ENCODE data around the gene ADAMTSL3. TPM values are rescaled to one million over a fixed set of nuclear protein-coding genes. Genes with fewer than 3 reads are reported as not detected.
A peak's percentile ranks its signal among the peaks of the same experiment; 100 is the strongest.

Gene ADAMTSL3
- total RNA-seq, 1 experiment from 2014 or later, result 0.23 TPM

- DNase-seq, result no peak
- Histone ChIP-seq H3K27me3 (no peaks in the 10 kb centered on the region), H3K36me3 (no peaks in the 10 kb centered on the region), H3K4me3 (no peak overlapping the region), H3K9me3 (no peaks in the 10 kb centered on the region)
Measured at GRCh38 chr15:83816124-83816883, 162.4 kb downstream of the ADAMTSL3 start.

- no peaks in the 10 kb centered on the region for H3K9me3 ChIP-seq
- no peak for DNase-seq
- H3K36me3 ChIP-seq, result no peaks in the 10 kb centered on the region
- no peak overlapping the region for H3K4me3 ChIP-seq
- H3K27me3 ChIP-seq, result no peaks in the 10 kb centered on the region; the same call in 1 of the 2 replicates
Measured at GRCh38 chr15:83818591-83818990, 164.7 kb downstream of the ADAMTSL3 start.

- no peaks in the 10 kb centered on the region for H3K27me3 ChIP-seq
Measured at GRCh38 chr15:83830381-83830780, 176.5 kb downstream of the ADAMTSL3 start.

GRCh38 chr15:83833569-83833968, 179.6 kb downstream of the ADAMTSL3 start:
- Histone ChIP-seq H3K27me3 (no peaks in the 10 kb centered on the region), H3K36me3 (no peaks in the 10 kb centered on the region), H3K9me3 (no peaks in the 10 kb centered on the region; the same call in 1 of the 2 replicates), H3K4me3 (no peak overlapping the region)
- no peak for DNase-seq

More at GRCh38 chr15:83830381-83830780, 176.5 kb downstream of the ADAMTSL3 start:
- Histone ChIP-seq H3K36me3 (no peaks in the 10 kb centered on the region), H3K9me3 (no peaks in the 10 kb centered on the region; the same call in 1 of the 2 replicates), H3K4me3 (no peak overlapping the region)
- DNase-seq, result no peak

GRCh38 chr15:83835479-83835878, 181.6 kb downstream of the ADAMTSL3 start:
- Histone ChIP-seq H3K27me3 (no peaks in the 10 kb centered on the region), H3K4me3 (no peak overlapping the region)
- DNase-seq, result no peak

GRCh38 chr15:83837945-83838571, 184.1 kb downstream of the ADAMTSL3 start:
- peak; percentile 67 for DNase-seq
- Histone ChIP-seq H3K9me3 (no peaks in the 10 kb centered on the region; the same call in 1 of the 2 replicates), H3K4me3 (no peak overlapping the region)

More at GRCh38 chr15:83835479-83835878, 181.6 kb downstream of the ADAMTSL3 start:
- H3K9me3 ChIP-seq, result no peaks in the 10 kb centered on the region; the same call in 1 of the 2 replicates
- H3K36me3 ChIP-seq, result no peaks in the 10 kb centered on the region

DNA sequence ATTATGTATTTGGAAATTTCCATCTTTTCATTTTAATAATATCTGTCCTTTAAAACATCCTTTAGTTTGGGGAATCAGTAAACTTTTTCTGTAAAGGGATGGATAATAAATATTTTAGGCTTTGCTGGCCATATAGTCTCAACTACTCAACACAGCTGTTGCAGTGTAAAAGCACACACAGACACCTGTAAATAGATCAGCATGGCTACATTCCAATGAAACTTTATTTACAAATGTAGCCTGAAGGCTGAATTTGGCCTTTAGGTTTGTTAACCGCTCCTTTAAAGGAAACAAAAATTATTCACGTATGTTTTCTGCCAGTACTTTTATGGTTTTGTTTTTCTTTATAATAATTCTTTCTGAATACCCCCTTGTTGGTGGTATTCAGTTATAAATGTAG, 184.8 kb downstream of the ADAMTSL3 start:
- Histone ChIP-seq H3K4me3 (no peak overlapping the region), H3K27me3 (no peaks in the 10 kb centered on the region), H3K36me3 (no peaks in the 10 kb centered on the region), H3K9me3 (no peaks in the 10 kb centered on the region)
- no peak for DNase-seq

More at GRCh38 chr15:83837945-83838571, 184.1 kb downstream of the ADAMTSL3 start:
- H3K36me3 ChIP-seq, result no peaks in the 10 kb centered on the region
- no peaks in the 10 kb centered on the region for H3K27me3 ChIP-seq

GRCh38 chr15:83842281-83842680, 188.4 kb downstream of the ADAMTSL3 start:
- no peaks in the 10 kb centered on the region for H3K27me3 ChIP-seq
- no peak for DNase-seq
- H3K36me3 ChIP-seq, result no peaks in the 10 kb centered on the region
- H3K4me3 ChIP-seq, result no peak overlapping the region
- no peaks in the 10 kb centered on the region for H3K9me3 ChIP-seq

GRCh38 chr15:83843471-83843871, 189.5 kb downstream of the ADAMTSL3 start:
- H3K27me3 ChIP-seq, result no peaks in the 10 kb centered on the region

GRCh38 chr15:83844742-83845141, 190.8 kb downstream of the ADAMTSL3 start:
- H3K9me3 ChIP-seq, result no peaks in the 10 kb centered on the region
- H3K4me3 ChIP-seq, result no peak overlapping the region
- H3K36me3 ChIP-seq, result no peaks in the 10 kb centered on the region
- no peak for DNase-seq
- H3K27me3 ChIP-seq, result no peaks in the 10 kb centered on the region

More at GRCh38 chr15:83843471-83843871, 189.5 kb downstream of the ADAMTSL3 start:
- Histone ChIP-seq H3K9me3 (no peaks in the 10 kb centered on the region), H3K4me3 (no peak overlapping the region), H3K36me3 (no peaks in the 10 kb centered on the region)
- DNase-seq, result peak; percentile 94

DNA sequence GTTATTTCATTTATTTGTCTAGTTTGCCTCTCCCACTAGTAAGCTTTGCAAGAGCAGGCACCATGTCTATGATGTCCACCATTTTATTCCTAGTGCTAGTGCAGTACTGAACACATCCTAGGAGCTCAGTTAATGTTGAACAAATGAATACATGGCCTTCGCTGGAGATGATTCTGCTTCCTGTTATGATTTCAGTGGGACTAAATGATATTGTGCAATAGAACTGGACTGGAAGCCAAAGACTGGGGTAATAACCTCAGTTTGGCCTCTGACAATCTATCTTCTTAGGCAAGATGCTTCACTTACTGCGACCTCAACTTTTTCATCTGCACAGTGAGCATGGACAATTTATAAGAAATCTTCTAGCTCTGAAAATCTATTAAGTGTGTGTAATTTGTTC, 191.3 kb downstream of the ADAMTSL3 start:
- Histone ChIP-seq H3K4me3 (no peak overlapping the region), H3K36me3 (no peaks in the 10 kb centered on the region), H3K9me3 (no peaks in the 10 kb centered on the region), H3K27me3 (no peaks in the 10 kb centered on the region)
- peak; percentile 27 for DNase-seq

GRCh38 chr15:83846847-83847246, 192.9 kb downstream of the ADAMTSL3 start:
- Histone ChIP-seq H3K27me3 (no peaks in the 10 kb centered on the region), H3K4me3 (no peak overlapping the region), H3K36me3 (no peaks in the 10 kb centered on the region), H3K9me3 (no peaks in the 10 kb centered on the region)
- DNase-seq, result peak; percentile 5

DNA sequence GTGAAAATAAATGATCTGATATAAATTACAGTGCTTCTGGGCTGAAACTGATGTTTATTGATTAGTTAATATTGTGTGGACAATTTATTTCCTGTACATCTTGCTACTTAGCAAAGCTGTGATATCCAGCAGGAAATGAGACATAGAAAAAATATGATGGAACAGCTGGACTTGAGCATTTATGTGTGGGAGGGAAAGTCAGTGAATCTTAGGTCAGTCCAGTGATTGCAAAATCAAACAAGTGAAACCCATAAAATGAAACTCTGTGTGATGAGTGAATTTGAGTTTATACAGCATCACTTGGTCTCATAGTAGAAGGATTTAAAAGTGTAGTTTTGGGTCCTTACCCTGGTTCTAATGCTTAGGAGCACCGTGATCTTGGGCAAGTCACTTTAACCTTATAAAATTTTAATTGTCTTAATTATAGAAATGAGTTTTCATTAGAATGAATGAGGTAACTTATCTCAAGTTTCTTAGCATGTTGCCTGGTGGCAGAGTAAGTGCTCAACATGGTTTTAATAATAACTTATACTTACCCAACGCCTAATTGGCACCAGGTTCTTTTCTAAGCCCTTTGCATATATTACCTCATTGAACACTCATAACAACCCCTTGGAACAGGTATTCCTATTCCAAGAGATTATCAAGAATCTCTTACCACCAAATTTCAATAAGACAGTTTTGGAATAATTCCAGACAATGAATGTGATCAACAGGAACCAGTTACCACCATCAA, 194.6 kb downstream of the ADAMTSL3 start:
- no peak for DNase-seq
- Histone ChIP-seq H3K9me3 (no peaks in the 10 kb centered on the region), H3K36me3 (no peaks in the 10 kb centered on the region), H3K27me3 (no peaks in the 10 kb centered on the region), H3K4me3 (no peak overlapping the region)

- no peak for DNase-seq
- H3K27me3 ChIP-seq, result no peaks in the 10 kb centered on the region
- H3K4me3 ChIP-seq, result no peak overlapping the region
- no peaks in the 10 kb centered on the region for H3K36me3 ChIP-seq
- no peaks in the 10 kb centered on the region for H3K9me3 ChIP-seq
Measured at GRCh38 chr15:83850015-83850414, 196.1 kb downstream of the ADAMTSL3 start.

DNA sequence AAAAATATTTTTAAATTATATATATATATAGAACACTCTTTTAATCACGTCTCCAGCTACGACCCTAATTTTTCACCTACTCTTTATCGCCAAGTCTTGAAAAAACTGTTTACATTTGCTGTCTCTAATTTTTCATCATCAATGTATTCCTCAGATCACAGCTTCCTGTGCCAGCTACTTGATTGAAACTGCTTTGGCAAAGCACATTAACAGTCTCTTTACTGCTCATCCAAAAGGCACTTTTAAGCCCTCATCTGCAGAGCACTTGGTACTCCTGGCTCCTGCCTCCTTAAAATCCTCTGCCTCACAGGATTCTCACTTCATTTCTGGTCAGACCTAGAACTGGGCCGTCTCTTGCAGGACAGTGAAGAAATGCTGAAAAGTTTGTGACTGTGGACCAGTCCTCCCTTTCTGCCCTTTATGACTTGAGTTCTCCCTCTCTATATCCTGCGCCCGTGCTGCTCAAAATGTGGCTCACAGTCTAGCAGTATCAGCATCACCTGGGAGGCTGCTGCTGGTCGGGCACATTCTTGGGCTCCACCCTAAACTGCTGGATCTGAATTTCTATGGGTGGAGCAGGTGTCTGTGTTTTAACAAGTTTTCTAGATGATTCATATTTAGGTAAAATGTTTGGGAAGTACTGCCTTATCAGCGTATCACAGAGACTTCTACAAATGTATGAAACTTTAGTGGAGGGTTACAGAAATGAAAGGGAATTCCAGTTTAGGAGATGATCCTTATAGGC, 196.8 kb downstream of the ADAMTSL3 start:
- DNase-seq, result no peak
- Histone ChIP-seq H3K27me3 (no peaks in the 10 kb centered on the region), H3K9me3 (no peaks in the 10 kb centered on the region), H3K4me3 (no peak overlapping the region), H3K36me3 (no peaks in the 10 kb centered on the region)

GRCh38 chr15:83853232-83853631, 199.3 kb downstream of the ADAMTSL3 start:
- H3K36me3 ChIP-seq, result no peaks in the 10 kb centered on the region
- DNase-seq, result no peak
- no peaks in the 10 kb centered on the region for H3K9me3 ChIP-seq
- no peaks in the 10 kb centered on the region for H3K27me3 ChIP-seq
- no peak overlapping the region for H3K4me3 ChIP-seq
